B cell (primary cell): Measurements from ENCODE around the gene SGTA. TPM values are rescaled to one million over a fixed set of nuclear protein-coding genes. Genes with fewer than 3 reads are reported as not detected.

Experiments
- ATAC-seq: fragments of 200-7000 bp; cut with Tn5 transposase; one replicate; pipeline ENCODE4 v1.10.0; 2021; ENCODE audit warnings: low read depth, mild to moderate bottlenecking, moderate number of reproducible peaks, moderate library complexity
- CTCF ChIA-PET: fragments of 350-600 bp; sonication (Branson Sonifier 250); formaldehyde crosslinking; loops from one replicate; lab custom pipeline; 2021; ENCODE audit warnings: antibody characterized with exemption, inconsistent platforms; lab: Charles Lee
- POLR2A ChIA-PET: fragments of 350-600 bp; sonication (Branson Sonifier 250); formaldehyde crosslinking; loops from one replicate; lab custom pipeline; 2021; ENCODE audit warnings: antibody characterized with exemption; lab: Charles Lee
- DNase-seq: peaks from one replicate; pipeline ENCODE4 v3.0.0; 2013
- H2AFZ ChIP-seq: 2 replicates; pipeline ENCODE4 v1.6.1; 2012; ENCODE audit warnings: mild to moderate bottlenecking, low read depth, low read length; ENCODE audit not compliant: insufficient read depth, poor library complexity, severe bottlenecking
- H3K27ac ChIP-seq, 2 donors: 1 replicate in 1 of 2; 2 replicates in 1 of 2; pipeline ENCODE4 v1.5.1; 2012 to 2013; ENCODE audit warnings: low read length in 2 of 2, mild to moderate bottlenecking in 2 of 2, moderate library complexity in 1 of 2
- H3K27me3 ChIP-seq, 4 experiments: fragments of 200-600 bp in 1 of 4; sonication (generic) in 1 of 4; replicated peaks in 1 of 4; 1 replicate in 2 of 4; 2 replicates in 2 of 4; pipeline versions ENCODE4 v1.6.1 to v1.7.0; 2013 to 2016; ENCODE audit warnings: low read length in 3 of 4, mild to moderate bottlenecking in 2 of 4, mixed read lengths in 1 of 4, moderate library complexity in 1 of 4; ENCODE audit not compliant: insufficient read depth in 4 of 4, control insufficient read depth in 3 of 4; ENCODE audit errors: control extremely low read depth in 1 of 4
- H3K36me3 ChIP-seq, 2 experiments: replicated peaks in 1 of 2; 1 replicate in 1 of 2; 2 replicates in 1 of 2; pipeline versions ENCODE4 v1.6.1 to v1.7.1; 2013; ENCODE audit warnings: low read length in 1 of 2; ENCODE audit not compliant: insufficient read depth in 2 of 2, control insufficient read depth in 1 of 2; ENCODE audit errors: control extremely low read depth in 1 of 2, extremely low read depth in 1 of 2
- H3K4me1 ChIP-seq, 2 donors: fragments of 200-600 bp in 1 of 2; sonication (generic) in 1 of 2; 1 replicate in 1 of 2; 2 replicates in 1 of 2; pipeline versions ENCODE4 v1.5.1 to v1.6.1; 2013 to 2017; ENCODE audit warnings: low read length in 2 of 2; ENCODE audit not compliant: control insufficient read depth in 2 of 2, insufficient read depth in 2 of 2
- H3K4me2 ChIP-seq: replicated peaks from 2 replicates; pipeline ENCODE3; 2012; ENCODE audit warnings: mild to moderate bottlenecking, low read depth, low read length; ENCODE audit not compliant: poor library complexity, severe bottlenecking
- H3K4me3 ChIP-seq, 5 experiments: fragments of 200-600 bp in 1 of 5; sonication (generic) in 1 of 5; 1 replicate in 3 of 5; 2 replicates in 2 of 5; pipeline versions ENCODE4 v1.5.1 to v1.7.0; 2011 to 2016; ENCODE audit warnings: low read length in 4 of 5, mild to moderate bottlenecking in 4 of 5, low read depth in 2 of 5, control low read depth in 1 of 5, moderate library complexity in 1 of 5; ENCODE audit not compliant: insufficient read depth in 1 of 5; ENCODE audit errors: control extremely low read depth in 1 of 5, extremely low read depth in 1 of 5
- H3K79me2 ChIP-seq: fragments of 200-600 bp; sonication (generic); one replicate; pipeline ENCODE4 v1.6.0; 2016; ENCODE audit warnings: low read length; ENCODE audit not compliant: control insufficient read depth, insufficient read depth
- H3K9ac ChIP-seq: fragments of 200-600 bp; sonication (generic); 2 replicates; pipeline ENCODE4 v1.6.1; 2017; ENCODE audit warnings: mild to moderate bottlenecking, low read length, moderate library complexity
- H3K9me3 ChIP-seq, 3 donors: one replicate each; pipeline versions ENCODE4 v1.6.1 to v1.7.1; 2013; ENCODE audit warnings: low read length in 2 of 3; ENCODE audit not compliant: control insufficient read depth in 2 of 3, insufficient read depth in 1 of 3; ENCODE audit errors: control extremely low read depth in 1 of 3
- H4K20me1 ChIP-seq: 2 replicates; pipeline ENCODE4 v1.6.0; 2012; ENCODE audit warnings: mild to moderate bottlenecking, low read length; ENCODE audit not compliant: insufficient read depth, control insufficient read depth, poor library complexity, severe bottlenecking
- H3K27ac Mint-ChIP-seq: one replicate; pipeline ENCODE4 v1.8.0; 2021; ENCODE audit warnings: mixed read lengths
- H3K27me3 Mint-ChIP-seq: one replicate; pipeline ENCODE4 v1.8.0; 2021; ENCODE audit warnings: mixed read lengths
- H3K4me1 Mint-ChIP-seq: one replicate; pipeline ENCODE4 v1.8.0; 2021; ENCODE audit warnings: mixed read lengths
- H3K4me3 Mint-ChIP-seq: one replicate; pipeline ENCODE4 v1.8.0; 2021; ENCODE audit warnings: mixed read lengths
- H3K9me3 Mint-ChIP-seq: one replicate; pipeline ENCODE4 v1.8.0; 2022; ENCODE audit warnings: mixed read lengths; ENCODE audit not compliant: insufficient read depth
- CTCF ChIP-seq: fragments of 200-600 bp; IDR thresholded peaks from one replicate; pipeline ENCODE4 v1.8.0; 2022; ENCODE audit warnings: antibody characterized with exemption, mild to moderate bottlenecking
- EZH2 ChIP-seq: IDR thresholded peaks from 2 replicates; pipeline ENCODE4 v1.6.1; 2012; ENCODE audit warnings: borderline replicate concordance, low read depth, mild to moderate bottlenecking, moderate library complexity, low read length; ENCODE audit not compliant: insufficient read depth, poor library complexity, severe bottlenecking
- WGBS: methylation state at CpG from one replicate; pipeline ENCODE4 v1.1.5; 2013; ENCODE audit warnings: missing lambda C conversion rate; ENCODE audit not compliant: insufficient coverage; 5-methylcytosine and 5-hydroxymethylcytosine counted together
- intact Hi-C: fragments of 100-400 bp; cut with micrococcal nuclease; formaldehyde crosslinking; loops from one replicate; pipeline ENCODE4 v1.10.0; 2022
- polyA plus RNA-seq: library from polyadenylated mRNA; depleted of rRNA; stranded (reverse); fragments of >200 nt; gene quantifications from 2 replicates; pipeline ENCODE4 v1.2.3, GENCODE V29; 2012
- total RNA-seq, 2 donors: library from RNA; stranded (reverse); fragments of 120-200 nt in 1 of 2; gene quantifications; 1 replicate in 1 of 2; 2 replicates in 1 of 2; pipeline versions ENCODE4 v1.2.3 to v1.2.4, GENCODE V29; 2013 to 2022

SGTA gene
- total and polyA plus RNA-seq, 2 donors (not counting 1 experiment from before 2014, with no cell fraction given), result 36.6 to 42.0 TPM

GRCh38 chr19:2771786-2772674, 11.0 kb downstream of the SGTA start:
- H3K79me2 ChIP-seq, result peaks cover 83% of the 10 kb centered on the region
- ChIA-PET POLR2A (no interaction called here), CTCF (interaction anchor here (1.0 kb wide), 1 partner anchor 124 kb away, joined by 4 read pairs; no protein-coding TSS in a partner anchor)
- H3K4me2 ChIP-seq, result no peak overlapping the region
- no peaks in the 10 kb centered on the region for H3K9me3 ChIP-seq
- no peak overlapping the region for H3K9ac ChIP-seq
- TF ChIP-seq EZH2 (no peak), CTCF (no peak)
- no peak overlapping the region for H2AFZ ChIP-seq
- intact Hi-C loops, result no loop called here
- Mint-ChIP-seq H3K4me3 (no peak overlapping the region), H3K9me3 (no peaks in the 10 kb centered on the region), H3K27me3 (no peaks in the 10 kb centered on the region), H3K27ac (no peak overlapping the region), H3K4me1 (peaks cover 29% of the 10 kb centered on the region)
- H3K27ac ChIP-seq, result no peak overlapping the region
- H3K4me1 ChIP-seq, result peaks cover 11 to 27% of the 10 kb centered on the region in 2 donors
- WGBS, result 98% methylated on average over 29 of the region's 29 CpGs
- peaks cover 0 to 29% of the 10 kb centered on the region in 2 experiments for H3K36me3 ChIP-seq
- DNase-seq (no peak), ATAC-seq (no peak)
- H4K20me1 ChIP-seq, result peaks cover 79% of the 10 kb centered on the region
- no peaks in the 10 kb centered on the region for H3K27me3 ChIP-seq
- H3K4me3 ChIP-seq, result no peak overlapping the region
